HUES48 (cell line): ENCODE data around the gene RPS23.
A peak's percentile ranks its signal among the peaks of the same experiment; 100 is the strongest.

Experiments
- H3K27ac ChIP-seq: one replicate; pipeline ENCODE4 v1.7.0; 2013; ENCODE audit warnings: low read depth, low read length, inconsistent platforms
- H3K27me3 ChIP-seq: 2 replicates; pipeline ENCODE4 v1.6.1; 2013; ENCODE audit warnings: mild to moderate bottlenecking, low read length; ENCODE audit not compliant: control insufficient read depth, insufficient read depth
- H3K36me3 ChIP-seq: 2 replicates; pipeline ENCODE4 v1.6.1; 2013; ENCODE audit warnings: low read length; ENCODE audit not compliant: control insufficient read depth, insufficient read depth
- H3K4me1 ChIP-seq: 2 replicates; pipeline ENCODE4 v1.6.1; 2013; ENCODE audit warnings: mild to moderate bottlenecking, low read length; ENCODE audit not compliant: control insufficient read depth, insufficient read depth
- H3K4me3 ChIP-seq: 2 replicates; pipeline ENCODE4 v1.5.1; 2013; ENCODE audit warnings: mild to moderate bottlenecking, low read depth, low read length
- H3K9ac ChIP-seq: 2 replicates; pipeline ENCODE4 v1.6.1; 2013; ENCODE audit warnings: mild to moderate bottlenecking, low read depth, low read length, moderate library complexity
- H3K9me3 ChIP-seq: 2 replicates; pipeline ENCODE4 v1.6.1; 2013; ENCODE audit warnings: low read length; ENCODE audit not compliant: control insufficient read depth, insufficient read depth

The RPS23 gene

DNA sequence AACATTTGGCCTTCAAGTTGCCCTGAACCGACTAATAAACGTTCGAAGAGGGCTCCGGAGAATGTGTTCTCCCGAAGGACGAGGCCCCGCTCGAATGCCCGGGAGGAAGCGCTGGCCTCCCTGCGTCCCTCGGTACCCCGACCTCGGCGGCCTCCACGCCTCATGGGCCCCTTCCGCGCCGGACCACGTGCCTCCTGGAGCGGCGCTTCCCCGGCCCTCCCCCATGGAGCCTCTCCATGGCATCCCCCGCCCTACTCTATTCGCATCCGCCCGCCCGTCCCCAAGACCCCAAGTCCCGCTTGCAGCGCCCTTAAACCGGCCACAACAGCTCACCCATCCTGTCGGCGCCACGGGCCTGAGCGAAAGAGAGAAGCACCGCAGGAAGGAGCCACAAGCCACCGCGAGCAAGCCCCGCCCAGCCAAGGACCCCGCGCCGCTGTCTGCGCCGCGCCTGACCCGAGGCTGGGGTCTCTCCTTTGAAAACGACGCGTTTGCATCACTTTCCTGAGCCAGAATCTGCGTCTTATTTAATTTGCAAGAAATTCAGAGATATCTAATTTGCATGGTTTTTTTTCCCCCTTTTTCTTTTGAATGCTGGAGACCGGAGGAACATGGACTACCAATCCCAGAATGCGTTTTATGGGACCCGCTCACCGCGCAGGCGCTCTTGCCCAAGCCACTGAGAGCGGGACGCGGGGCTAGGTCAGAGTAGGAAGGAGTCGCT, at the start of gene RPS23:
Gene RPS23 (minus strand): TSS at position 368 of the 724 bp plus-strand sequence. CDS start 31 bp downstream, at position 337.
- H3K36me3 ChIP-seq: peaks cover 38% of the 10 kb centered on the region
- peak within 1 kb of the TSS; percentile 99 for H3K4me3 ChIP-seq
- H3K27ac ChIP-seq: peak within 1 kb of the TSS; percentile 94
- H3K9ac ChIP-seq: peak within 1 kb of the TSS; percentile 100
- H3K9me3 ChIP-seq: no peaks in the 10 kb centered on the region
- H3K27me3 ChIP-seq: no peaks in the 10 kb centered on the region
- H3K4me1 ChIP-seq: peaks cover 22% of the 10 kb centered on the region

DNA sequence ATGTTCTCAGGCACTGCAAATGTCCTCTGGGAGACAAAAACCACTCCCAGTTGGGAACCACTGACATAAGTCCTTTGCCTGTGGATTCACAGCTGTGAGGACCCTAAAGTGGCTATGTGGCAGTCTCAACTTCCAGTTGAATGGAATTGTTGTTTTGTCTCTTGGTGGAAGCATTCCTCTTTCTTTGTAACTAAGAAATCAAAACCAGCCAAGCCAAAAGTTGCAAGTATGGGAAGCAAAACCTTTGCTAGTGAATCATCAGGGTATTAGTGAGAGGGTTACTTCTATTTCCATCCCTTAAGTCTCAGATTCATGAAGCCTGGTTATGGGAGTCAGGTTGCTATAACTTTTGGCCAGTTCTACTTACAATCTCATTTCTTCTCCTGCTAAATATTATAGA, 49.8 kb upstream of the RPS23 start:
- Histone ChIP-seq H3K36me3 (no peaks in the 10 kb centered on the region), H3K9me3 (0 out of 2 replicates have a peak, but pooled peaks cover 2% of the 10 kb centered on the region), H3K9ac (no peak overlapping the region), H3K27ac (no peak overlapping the region), H3K27me3 (no peaks in the 10 kb centered on the region), H3K4me1 (peaks cover 7% of the 10 kb centered on the region), H3K4me3 (no peak overlapping the region)

DNA sequence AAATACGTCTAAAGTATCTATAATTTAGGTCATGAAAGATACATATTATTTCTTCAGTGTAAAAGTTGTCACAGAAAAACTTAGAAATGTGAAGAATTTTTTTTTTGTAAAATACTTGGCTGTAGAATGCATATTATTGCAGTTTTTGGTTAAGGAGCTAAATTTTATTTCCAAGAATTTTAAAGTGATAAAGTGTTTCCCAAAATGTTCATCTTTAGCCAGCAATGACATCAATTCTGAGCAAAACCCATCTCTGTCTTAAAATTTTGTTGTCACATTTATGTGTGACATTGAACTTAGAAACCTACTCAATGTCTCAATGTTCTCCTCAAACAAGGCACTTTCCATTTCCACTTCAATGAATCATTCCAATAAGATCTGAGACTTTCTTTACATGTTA, 47.8 kb upstream of the RPS23 start:
- H3K27me3 ChIP-seq: no peaks in the 10 kb centered on the region
- 0 out of 2 replicates have a peak, but pooled peaks cover 2% of the 10 kb centered on the region for H3K9me3 ChIP-seq
- no peak overlapping the region for H3K27ac ChIP-seq
- no peak overlapping the region for H3K9ac ChIP-seq
- no peaks in the 10 kb centered on the region for H3K4me1 ChIP-seq
- no peaks in the 10 kb centered on the region for H3K36me3 ChIP-seq
- no peak overlapping the region for H3K4me3 ChIP-seq

DNA sequence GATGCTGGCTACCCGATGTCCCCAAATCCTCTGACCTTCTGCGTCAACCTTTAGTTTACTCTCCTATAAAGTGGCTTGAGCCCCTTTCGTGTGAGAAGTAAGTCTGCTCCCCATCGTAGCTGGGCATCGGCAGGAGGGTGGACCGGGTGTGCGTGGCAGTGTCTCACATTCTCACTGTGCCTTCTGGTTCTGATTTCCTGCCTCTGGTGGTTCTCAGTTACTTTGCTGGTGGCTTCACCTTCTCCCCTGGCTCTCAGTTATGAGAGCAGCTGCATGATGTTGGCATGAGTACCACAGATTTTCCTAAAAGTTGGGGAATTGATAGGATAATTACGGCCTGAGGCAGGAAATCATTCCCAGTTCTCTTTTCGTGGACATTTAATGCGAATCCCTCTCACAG, 47.0 kb upstream of the RPS23 start:
- H3K4me1 ChIP-seq: no peaks in the 10 kb centered on the region
- no peak overlapping the region for H3K27ac ChIP-seq
- H3K27me3 ChIP-seq: no peaks in the 10 kb centered on the region
- no peaks in the 10 kb centered on the region for H3K36me3 ChIP-seq
- no peak overlapping the region for H3K9ac ChIP-seq
- H3K4me3 ChIP-seq: no peak overlapping the region
- H3K9me3 ChIP-seq: 0 out of 2 replicates have a peak, but pooled peaks cover 2% of the 10 kb centered on the region

DNA sequence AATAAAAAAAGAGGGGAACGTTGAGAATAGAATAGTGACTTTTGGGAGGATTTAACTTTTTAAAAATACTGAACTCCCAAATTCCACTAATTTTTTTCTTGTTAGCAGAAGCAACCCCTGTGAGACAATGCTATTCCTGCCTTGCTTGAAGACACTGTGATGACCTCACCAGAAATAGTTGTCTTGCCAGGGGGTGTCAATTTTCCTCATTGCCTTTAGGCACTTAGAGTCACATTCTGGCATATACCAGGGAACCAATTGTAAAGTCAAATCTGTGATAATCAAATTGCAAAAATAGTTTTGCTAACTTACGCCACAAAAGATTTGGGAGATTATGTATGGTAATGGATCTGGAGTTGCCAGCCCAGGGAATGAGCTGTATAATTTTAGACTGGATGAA, 42.8 kb upstream of the RPS23 start:
- no peaks in the 10 kb centered on the region for H3K36me3 ChIP-seq
- no peak overlapping the region for H3K9ac ChIP-seq
- H3K4me3 ChIP-seq: no peak overlapping the region
- H3K9me3 ChIP-seq: no peaks in the 10 kb centered on the region
- H3K27ac ChIP-seq: no peak overlapping the region
- H3K27me3 ChIP-seq: no peaks in the 10 kb centered on the region
- no peaks in the 10 kb centered on the region for H3K4me1 ChIP-seq

DNA sequence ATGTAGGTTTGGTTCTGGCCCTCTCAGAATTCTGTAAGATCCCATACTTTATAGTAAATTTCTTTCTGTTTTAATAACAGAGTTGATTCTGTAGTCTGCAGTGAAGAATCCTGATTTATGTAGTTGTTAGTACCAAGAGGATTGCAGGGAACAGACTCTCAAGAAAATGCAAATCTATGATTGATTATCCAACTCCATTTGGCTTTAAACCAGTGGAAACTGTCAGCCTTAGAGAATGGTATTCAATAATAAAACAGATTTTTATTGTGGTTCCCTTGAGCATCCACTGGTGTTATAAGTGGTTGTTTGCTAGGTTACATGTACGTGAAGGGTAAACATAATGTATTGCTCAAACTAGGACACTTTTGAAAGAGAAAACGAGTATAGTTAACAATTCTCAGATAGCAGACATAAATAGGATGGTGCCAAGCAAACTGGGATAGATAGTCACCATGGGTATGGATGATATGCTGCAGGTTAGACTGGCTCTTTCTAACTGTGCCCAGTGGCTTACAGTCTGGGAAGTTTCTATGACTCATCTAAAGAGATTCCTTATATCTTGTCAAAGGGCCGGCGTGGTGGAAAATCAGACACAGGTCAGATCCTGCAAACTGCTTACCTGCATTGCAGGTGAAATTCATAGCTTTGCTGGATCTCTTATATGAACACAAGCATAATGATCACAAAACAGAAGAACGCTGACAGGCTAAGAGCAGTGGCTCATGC, 41.7 kb upstream of the RPS23 start:
- no peak overlapping the region for H3K9ac ChIP-seq
- H3K4me1 ChIP-seq: no peaks in the 10 kb centered on the region
- H3K27me3 ChIP-seq: no peaks in the 10 kb centered on the region
- no peak overlapping the region for H3K4me3 ChIP-seq
- no peaks in the 10 kb centered on the region for H3K36me3 ChIP-seq
- no peak overlapping the region for H3K27ac ChIP-seq
- no peaks in the 10 kb centered on the region for H3K9me3 ChIP-seq

DNA sequence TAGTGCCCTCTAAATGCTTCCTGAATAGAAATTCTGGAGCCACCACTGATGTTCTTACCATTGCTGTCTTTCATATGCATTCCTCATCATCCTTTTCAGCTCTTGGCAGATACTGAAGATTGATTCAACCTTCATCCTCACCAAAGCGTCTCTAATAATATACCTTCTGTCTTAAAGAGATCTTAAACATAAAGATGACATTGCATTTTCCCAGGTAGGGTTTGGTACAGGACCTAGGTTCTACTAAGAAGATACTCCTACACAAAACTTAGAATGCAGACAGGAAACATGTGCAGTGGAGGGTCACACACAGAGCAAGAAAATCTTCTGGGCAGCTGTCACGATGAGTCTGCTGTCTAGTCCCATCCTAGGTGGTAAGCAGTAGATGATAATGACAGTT, 41.0 kb upstream of the RPS23 start:
- Histone ChIP-seq H3K9ac (no peak overlapping the region), H3K4me1 (no peaks in the 10 kb centered on the region), H3K4me3 (no peak overlapping the region), H3K27ac (no peak overlapping the region), H3K27me3 (no peaks in the 10 kb centered on the region), H3K36me3 (no peaks in the 10 kb centered on the region), H3K9me3 (no peaks in the 10 kb centered on the region)

DNA sequence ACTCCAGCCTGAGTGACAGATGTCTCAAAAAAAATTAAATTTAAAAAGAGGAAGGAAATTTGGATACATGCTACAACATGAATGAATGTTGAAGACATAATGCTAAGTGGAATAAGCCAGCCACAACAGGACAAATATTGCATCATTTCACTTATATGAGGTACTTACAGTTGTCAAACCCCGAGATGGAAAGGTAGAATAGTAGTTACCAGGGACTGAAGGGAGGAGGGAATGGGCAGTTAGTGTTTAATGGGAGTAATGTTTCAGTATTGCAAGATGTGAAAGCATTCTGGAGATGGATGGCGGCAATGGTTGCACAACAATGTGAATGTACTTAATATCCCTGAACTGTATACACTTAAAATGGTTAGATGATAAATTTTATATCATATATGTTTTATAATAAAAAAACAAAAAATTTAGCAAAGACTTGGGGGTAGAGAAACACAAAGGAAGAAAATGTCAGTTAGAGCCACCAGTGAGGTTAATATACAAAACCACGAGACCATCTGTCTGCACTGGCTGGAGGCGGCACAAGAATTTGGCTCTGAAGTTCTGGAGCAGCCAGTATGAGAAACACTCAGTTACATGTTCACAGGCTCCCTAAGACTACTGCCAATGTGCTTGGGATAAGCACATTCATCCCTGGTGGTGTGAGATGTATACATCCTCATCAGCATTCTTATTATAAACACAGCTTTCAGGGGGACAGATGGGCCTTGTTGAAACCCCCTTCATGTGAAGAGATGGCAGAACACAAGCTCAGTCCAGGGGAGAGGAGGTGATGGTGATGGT, 37.0 kb upstream of the RPS23 start:
- H3K27me3 ChIP-seq: no peaks in the 10 kb centered on the region
- peaks cover 14% of the 10 kb centered on the region for H3K4me1 ChIP-seq
- H3K9me3 ChIP-seq: no peaks in the 10 kb centered on the region
- no peak overlapping the region for H3K27ac ChIP-seq
- no peak overlapping the region for H3K9ac ChIP-seq
- no peak overlapping the region for H3K4me3 ChIP-seq
- no peaks in the 10 kb centered on the region for H3K36me3 ChIP-seq

DNA sequence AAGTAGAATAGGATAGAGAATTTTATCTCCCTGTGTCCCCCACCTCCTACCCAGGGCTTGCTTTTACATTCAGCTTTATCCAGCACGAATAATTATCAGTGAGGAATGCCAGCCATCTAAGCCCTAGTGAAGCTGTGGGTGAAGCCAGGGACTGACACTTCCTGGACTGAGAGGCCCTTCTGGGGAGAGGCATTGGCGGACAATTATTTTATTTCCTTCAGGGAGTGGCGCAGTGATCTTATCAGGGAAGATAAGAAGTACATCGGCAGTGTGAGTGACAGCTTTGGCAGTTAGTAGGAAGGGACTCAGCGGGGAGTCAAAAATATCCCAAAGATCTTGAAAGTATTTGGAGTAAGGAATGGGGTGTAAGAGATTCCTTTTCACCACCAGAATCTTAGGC, 34.9 kb upstream of the RPS23 start:
- Histone ChIP-seq H3K27me3 (no peaks in the 10 kb centered on the region), H3K4me3 (no peak overlapping the region), H3K4me1 (peaks cover 14% of the 10 kb centered on the region), H3K27ac (no peak overlapping the region), H3K9ac (no peak overlapping the region), H3K36me3 (no peaks in the 10 kb centered on the region), H3K9me3 (peaks cover 8% of the 10 kb centered on the region; the same call in 1 of the 2 replicates)

DNA sequence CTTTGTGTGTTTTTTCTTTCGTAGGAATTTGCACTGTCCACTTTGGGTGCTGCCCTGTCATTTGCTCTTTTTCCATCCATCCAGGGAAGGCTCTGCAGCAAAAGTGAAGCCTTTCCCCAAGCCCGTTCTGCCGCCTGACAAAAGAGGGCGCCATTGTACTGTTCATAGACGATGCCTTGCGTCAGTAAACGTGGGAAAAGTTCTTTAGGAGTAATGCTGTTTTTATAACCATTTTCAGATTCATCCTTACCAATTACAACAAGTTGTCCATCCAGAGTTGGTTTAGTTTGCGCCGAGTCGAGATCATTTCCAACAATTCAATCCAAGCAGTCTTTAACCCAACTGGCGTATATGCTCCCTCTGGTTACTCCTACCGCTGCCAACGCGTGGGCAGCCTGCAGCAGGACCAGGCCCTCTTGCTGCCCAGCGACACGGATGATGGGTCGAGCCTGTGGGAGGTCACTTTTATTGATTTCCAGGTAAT, 34.3 kb upstream of the RPS23 start:
- Histone ChIP-seq H3K4me3 (no peak overlapping the region), H3K9ac (no peak overlapping the region), H3K27me3 (no peaks in the 10 kb centered on the region), H3K4me1 (peaks cover 16% of the 10 kb centered on the region), H3K9me3 (peaks cover 8% of the 10 kb centered on the region; the same call in 1 of the 2 replicates), H3K27ac (no peak overlapping the region), H3K36me3 (no peaks in the 10 kb centered on the region)
